SJSA1 (cell line): ENCODE measurements around the gene MEFV. TPM values are rescaled to one million over a fixed set of nuclear protein-coding genes. Genes with fewer than 3 reads are reported as not detected.
A peak's percentile ranks its signal among the peaks of the same experiment; 100 is the strongest.
"Not testable (repeated sequence)": the region's sequence is repeated elsewhere in the genome, so short reads cannot be mapped to it uniquely, and the experiment has no call there.

Source experiments
- DNase-seq, 2 experiments: peaks; one replicate each; pipeline ENCODE4 v3.0.0-alpha.2; 2015 to 2020; ENCODE audit warnings: low spot score in 2 of 2, low read depth in 1 of 2
- H3K27ac ChIP-seq: fragments of 250-450 bp; sonication (Bioruptor Pico); 2 replicates; pipeline ENCODE4 v1.5.1; 2020; ENCODE audit warnings: mild to moderate bottlenecking, moderate library complexity
- H3K27me3 ChIP-seq: fragments of 250-450 bp; sonication (Bioruptor Pico); replicated peaks from 2 replicates; pipeline ENCODE4 v1.5.1; 2020; ENCODE audit warnings: mild to moderate bottlenecking, moderate library complexity
- H3K36me3 ChIP-seq: fragments of 250-450 bp; sonication (Bioruptor Pico); 2 replicates; pipeline ENCODE4 v1.5.1; 2020; ENCODE audit warnings: mild to moderate bottlenecking
- H3K4me1 ChIP-seq: fragments of 250-450 bp; sonication (Bioruptor Pico); replicated peaks from 2 replicates; pipeline ENCODE4 v1.6.1; 2021; ENCODE audit warnings: mild to moderate bottlenecking
- H3K4me3 ChIP-seq: fragments of 250-450 bp; sonication (Bioruptor Pico); 2 replicates; pipeline ENCODE4 v1.5.1; 2020; ENCODE audit warnings: mild to moderate bottlenecking
- H3K9me3 ChIP-seq: fragments of 250-450 bp; sonication (Bioruptor Pico); replicated peaks from 2 replicates; pipeline ENCODE4 v1.5.1; 2020; ENCODE audit warnings: mild to moderate bottlenecking
- total RNA-seq: library from RNA; depleted of rRNA; stranded (reverse); fragments of >200 nt; shearing (Covaris generic); gene quantifications from 2 replicates; pipeline ENCODE4 v1.2.3, GENCODE V29; 2014

Gene MEFV
- total RNA-seq, 1 experiment from 2014 or later = not detected

- peak; percentile 75 to 91 for DNase-seq
- Histone ChIP-seq H3K4me1 (peaks cover 12% of the 10 kb centered on the region), H3K27me3 (no peaks in the 10 kb centered on the region), H3K36me3 (peaks cover 35% of the 10 kb centered on the region), H3K27ac (peak overlapping the region; percentile 96), H3K4me3 (peak overlapping the region; percentile 69), H3K9me3 (no peaks in the 10 kb centered on the region; the same call in 1 of the 2 replicates)
These were observed 25.8 kb upstream of the MEFV start for GRCh38 chr16:3282103-3282729.

GRCh38 chr16:3281222-3281820 lies 24.9 kb upstream of the MEFV start:
- 0 out of 2 replicates have a peak, but pooled peaks cover 4% of the 10 kb centered on the region for H3K27me3 ChIP-seq
- peaks cover 27% of the 10 kb centered on the region for H3K36me3 ChIP-seq
- DNase-seq = no peak
- no peaks in the 10 kb centered on the region; the same call in 1 of the 2 replicates for H3K9me3 ChIP-seq
- peaks cover 12% of the 10 kb centered on the region for H3K4me1 ChIP-seq
- no peak overlapping the region for H3K27ac ChIP-seq
- no peak overlapping the region for H3K4me3 ChIP-seq

- Histone ChIP-seq H3K4me1 (no peaks in the 10 kb centered on the region), H3K4me3 (no peak overlapping the region), H3K9me3 (no peaks in the 10 kb centered on the region), H3K36me3 (no peaks in the 10 kb centered on the region), H3K27ac (no peak overlapping the region), H3K27me3 (0 out of 2 replicates have a peak, but pooled peaks cover 4% of the 10 kb centered on the region)
- no peak for DNase-seq
These were observed 20.2 kb upstream of the MEFV start for GRCh38 chr16:3276679-3277078.

DNA sequence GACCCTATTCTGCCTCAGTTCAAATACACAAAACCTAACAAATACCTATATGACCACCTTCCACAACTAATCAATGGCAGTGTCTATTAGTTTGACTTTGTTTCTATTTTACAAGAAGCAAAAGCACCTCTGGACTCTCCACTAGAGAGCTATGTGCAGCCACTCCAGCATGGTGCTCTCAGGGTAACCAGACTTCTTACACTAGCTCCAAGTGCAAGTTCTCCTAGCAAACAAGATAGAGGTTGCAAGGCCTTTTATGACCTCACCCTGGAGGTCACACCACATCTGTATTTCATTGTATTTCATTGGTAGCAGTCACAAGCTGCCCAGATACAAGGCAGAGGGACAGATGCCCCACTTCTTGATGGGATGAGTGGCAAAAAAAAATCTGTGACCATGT lies 18.5 kb upstream of the MEFV start:
- no peaks in the 10 kb centered on the region for H3K36me3 ChIP-seq

GRCh38 chr16:3274490-3274889 lies 18.1 kb upstream of the MEFV start:
- H3K36me3 ChIP-seq = no peaks in the 10 kb centered on the region
- H3K27ac ChIP-seq = no peak overlapping the region
- no peak for DNase-seq
- H3K4me1 ChIP-seq = no peaks in the 10 kb centered on the region
- no peaks in the 10 kb centered on the region for H3K9me3 ChIP-seq
- no peak overlapping the region for H3K4me3 ChIP-seq
- H3K27me3 ChIP-seq = 0 out of 2 replicates have a peak, but pooled peaks cover 4% of the 10 kb centered on the region

More for the DNA sequence above, 18.5 kb upstream of the MEFV start:
- Histone ChIP-seq H3K4me1 (no peaks in the 10 kb centered on the region), H3K9me3 (no peaks in the 10 kb centered on the region), H3K27ac (no peak overlapping the region), H3K4me3 (no peak overlapping the region), H3K27me3 (0 out of 2 replicates have a peak, but pooled peaks cover 4% of the 10 kb centered on the region)
- no peak for DNase-seq

- not testable (repeated sequence) for H3K9me3 ChIP-seq, H3K27ac ChIP-seq, H3K4me3 ChIP-seq, H3K27me3 ChIP-seq, H3K36me3 ChIP-seq, DNase-seq, H3K4me1 ChIP-seq
These were observed 14.8 kb upstream of the MEFV start for GRCh38 chr16:3271281-3271680.

DNA sequence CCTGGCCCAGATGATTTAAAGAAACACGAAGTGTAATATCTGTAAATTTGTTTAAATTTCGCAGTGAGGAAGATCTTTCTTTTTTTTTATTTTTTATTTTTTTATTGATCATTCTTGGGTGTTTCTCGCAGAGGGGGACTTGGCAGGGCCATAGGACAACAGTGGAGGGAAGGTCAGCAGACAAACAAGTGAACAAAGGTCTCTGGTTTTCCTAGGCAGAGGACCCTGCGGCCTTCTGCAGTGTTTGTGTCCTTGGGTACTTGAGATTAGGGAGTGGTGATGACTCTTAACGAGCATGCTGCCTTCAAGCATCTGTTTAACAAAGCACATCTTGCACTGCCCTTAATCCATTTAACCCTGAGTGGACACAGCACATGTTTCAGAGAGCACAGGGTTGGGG lies 14.3 kb upstream of the MEFV start:
- H3K27ac ChIP-seq, H3K4me3 ChIP-seq, H3K9me3 ChIP-seq, H3K36me3 ChIP-seq, DNase-seq, H3K27me3 ChIP-seq, H3K4me1 ChIP-seq: not testable (repeated sequence)

GRCh38 chr16:3268294-3268693 lies 11.9 kb upstream of the MEFV start:
- no peak overlapping the region for H3K27ac ChIP-seq
- DNase-seq = no peak
- H3K27me3 ChIP-seq = no peaks in the 10 kb centered on the region
- H3K4me3 ChIP-seq = no peak overlapping the region
- H3K36me3 ChIP-seq = no peaks in the 10 kb centered on the region
- H3K9me3 ChIP-seq = peaks cover 5% of the 10 kb centered on the region
- H3K4me1 ChIP-seq = peaks cover 8% of the 10 kb centered on the region

- Histone ChIP-seq H3K9me3 (peaks cover 5% of the 10 kb centered on the region), H3K4me1 (peaks cover 10% of the 10 kb centered on the region), H3K4me3 (no peak overlapping the region), H3K36me3 (no peaks in the 10 kb centered on the region), H3K27ac (no peak overlapping the region), H3K27me3 (no peaks in the 10 kb centered on the region)
- DNase-seq = no peak
These were observed 10.6 kb upstream of the MEFV start for GRCh38 chr16:3266873-3267537.

GRCh38 chr16:3264137-3265036 lies 8.0 kb upstream of the MEFV start:
- Histone ChIP-seq H3K36me3 (no peaks in the 10 kb centered on the region), H3K9me3 (peaks cover 5% of the 10 kb centered on the region), H3K27me3 (no peaks in the 10 kb centered on the region), H3K4me1 (peaks cover 10% of the 10 kb centered on the region), H3K4me3 (peak overlapping the region; percentile 55), H3K27ac (peak overlapping the region; percentile 68)
- peak; percentile 96 to 98 for DNase-seq

- Histone ChIP-seq H3K4me3 (no peak overlapping the region), H3K4me1 (peaks cover 10% of the 10 kb centered on the region), H3K9me3 (peaks cover 5% of the 10 kb centered on the region), H3K27ac (no peak overlapping the region), H3K36me3 (no peaks in the 10 kb centered on the region), H3K27me3 (no peaks in the 10 kb centered on the region)
- DNase-seq = no peak
These were observed 6.1 kb upstream of the MEFV start for GRCh38 chr16:3262517-3262916.

DNA sequence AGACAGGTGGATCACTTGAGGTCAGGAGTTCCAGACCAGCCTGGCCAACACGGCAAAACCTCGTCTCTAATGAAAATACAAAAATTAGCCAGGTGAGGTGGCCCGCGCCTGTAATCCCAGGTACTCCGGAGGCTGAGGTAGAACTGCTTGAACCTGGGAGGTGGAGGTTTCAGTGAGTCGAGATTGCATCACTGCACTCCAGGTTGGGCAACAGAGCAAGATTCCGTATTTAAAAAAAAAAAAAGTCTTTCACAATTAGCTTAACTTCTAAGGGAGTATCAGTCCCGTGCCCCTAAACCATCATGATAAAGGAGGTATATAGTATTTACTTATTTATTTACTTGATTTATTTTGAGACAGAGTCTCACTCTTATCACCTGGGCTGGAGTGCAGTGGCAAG lies 3.4 kb upstream of the MEFV start:
- Histone ChIP-seq H3K4me1 (peaks cover 8% of the 10 kb centered on the region), H3K36me3 (no peaks in the 10 kb centered on the region), H3K4me3 (no peak overlapping the region), H3K9me3 (peaks cover 4% of the 10 kb centered on the region), H3K27me3 (no peaks in the 10 kb centered on the region), H3K27ac (no peak overlapping the region)
- no peak for DNase-seq

DNA sequence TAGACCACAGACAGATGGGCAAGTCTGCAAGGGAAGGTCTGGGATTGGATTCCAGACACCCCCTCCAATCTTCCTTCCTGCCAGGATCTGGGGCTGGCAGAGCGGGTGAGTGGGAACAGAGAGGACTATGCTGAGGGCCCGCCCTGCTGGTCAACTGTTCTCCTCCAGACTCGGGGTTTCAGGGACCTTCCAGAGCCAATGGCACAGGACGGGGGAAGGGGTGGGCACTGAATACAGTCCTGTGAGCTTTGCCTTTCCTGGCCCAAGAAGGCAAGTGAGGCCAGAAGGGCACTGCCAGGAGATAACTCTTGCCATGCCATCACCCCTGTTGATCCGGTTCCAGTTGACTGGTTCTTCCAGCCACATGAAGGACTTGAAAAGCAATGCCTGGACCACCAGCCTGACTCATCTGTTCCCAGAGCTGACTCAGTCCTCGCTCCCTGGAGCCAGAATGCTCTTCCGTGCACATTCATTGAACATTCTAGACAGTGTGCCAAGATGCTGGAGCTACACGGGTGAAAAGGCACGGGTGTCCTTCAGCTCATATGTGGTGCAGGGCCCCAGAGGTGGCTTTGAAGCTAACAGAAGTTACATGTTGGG lies 533 bp upstream of the MEFV start:
- no peak for DNase-seq
- H3K27ac ChIP-seq = no peak overlapping the region
- H3K36me3 ChIP-seq = no peaks in the 10 kb centered on the region
- H3K27me3 ChIP-seq = no peaks in the 10 kb centered on the region
- 0 out of 2 replicates have a peak, but pooled peaks cover 3% of the 10 kb centered on the region for H3K9me3 ChIP-seq
- H3K4me1 ChIP-seq = no peaks in the 10 kb centered on the region
- no peak overlapping the region for H3K4me3 ChIP-seq
